Immature natural killer cell (primary cell): ENCODE results near the gene TRABD2B. TPM values are rescaled to one million over a fixed set of nuclear protein-coding genes. Genes with fewer than 3 reads are reported as not detected.

ENCODE experiments used
- DNase-seq, 3 donors: peaks; one replicate each; pipeline ENCODE4 v3.0.0; 2022; ENCODE audit warnings: mixed read lengths in 1 of 3
- H3K27ac Mint-ChIP-seq, 6 donors: one replicate each; pipeline ENCODE4 v1.8.0; 2020; ENCODE audit warnings: mixed read lengths in 6 of 6, mild to moderate bottlenecking in 5 of 6, inconsistent platforms in 4 of 6, moderate library complexity in 3 of 6
- H3K27me3 Mint-ChIP-seq, 3 donors: one replicate each; pipeline ENCODE4 v1.8.0; 2020 to 2021; ENCODE audit warnings: low read depth in 3 of 3, mild to moderate bottlenecking in 3 of 3, mixed read lengths in 3 of 3, moderate library complexity in 3 of 3, inconsistent platforms in 1 of 3
- H3K36me3 Mint-ChIP-seq, 3 donors: one replicate each; pipeline ENCODE4 v1.8.0; 2020; ENCODE audit warnings: mixed read lengths in 3 of 3, inconsistent platforms in 2 of 3, mild to moderate bottlenecking in 2 of 3
- H3K4me1 Mint-ChIP-seq, 2 donors: one replicate each; pipeline ENCODE4 v1.8.0; 2020; ENCODE audit warnings: inconsistent platforms in 2 of 2, mild to moderate bottlenecking in 2 of 2, mixed read lengths in 2 of 2, moderate library complexity in 1 of 2
- H3K4me3 Mint-ChIP-seq, 5 donors: one replicate each; pipeline ENCODE4 v1.8.0; 2020; ENCODE audit warnings: mild to moderate bottlenecking in 5 of 5, mixed read lengths in 5 of 5, inconsistent platforms in 3 of 5, moderate library complexity in 3 of 5
- H3K9me3 Mint-ChIP-seq, 6 donors: one replicate each; pipeline ENCODE4 v1.8.0; 2020; ENCODE audit warnings: mild to moderate bottlenecking in 6 of 6, mixed read lengths in 6 of 6, inconsistent platforms in 4 of 6, moderate library complexity in 3 of 6
- polyA plus RNA-seq, 3 donors: library from polyadenylated mRNA; unstranded; fragments of 300-500 nt; fragmentation: Illumina TruSeq; gene quantifications; one replicate each; pipeline ENCODE4 v1.2.3, GENCODE V29; 2021

Gene TRABD2B
- polyA plus RNA-seq, 3 donors from 2014 or later = not detected

DNA sequence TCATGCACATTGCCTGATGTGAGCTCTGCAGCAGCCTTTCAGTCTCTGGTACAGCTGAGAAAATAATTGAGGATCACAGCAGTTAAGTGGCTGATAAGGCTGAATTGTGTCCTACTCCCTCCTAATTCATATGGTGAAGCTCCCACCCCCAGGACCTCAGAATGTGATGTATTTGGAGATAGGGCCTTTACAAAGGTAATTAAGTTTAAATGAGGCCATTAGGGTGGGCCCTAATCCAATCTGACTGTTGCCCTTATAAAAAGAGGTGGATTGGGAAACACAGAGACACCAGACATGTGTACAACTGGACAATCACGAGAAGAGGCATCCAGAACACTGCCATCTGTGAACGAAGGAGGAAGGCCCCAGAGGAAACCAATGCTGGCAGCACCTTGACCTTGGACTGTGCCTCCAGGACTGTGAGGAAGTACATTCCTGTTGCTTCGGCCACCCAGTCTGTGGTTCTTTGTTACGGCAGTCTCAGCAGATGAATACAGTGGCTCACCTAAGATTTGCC is 148.1 kb downstream of the TRABD2B start:
- no peak for DNase-seq
- Mint-ChIP-seq H3K27ac (no peak overlapping the region), H3K4me3 (no peak overlapping the region), H3K9me3 (no peaks in the 10 kb centered on the region), H3K36me3 (no peaks in the 10 kb centered on the region), H3K27me3 (peaks cover 2 to 4% (median 2%) of the 10 kb centered on the region in 3 donors), H3K4me1 (no peaks in the 10 kb centered on the region)

GRCh38 chr1:47847763-47848162 is 149.4 kb downstream of the TRABD2B start:
- Mint-ChIP-seq H3K27ac (no peak overlapping the region), H3K27me3 (peaks cover 2 to 7% (median 4%) of the 10 kb centered on the region in 3 donors), H3K4me3 (no peak overlapping the region), H3K4me1 (no peaks in the 10 kb centered on the region), H3K9me3 (no peaks in the 10 kb centered on the region), H3K36me3 (no peaks in the 10 kb centered on the region)
- DNase-seq = no peak

DNA sequence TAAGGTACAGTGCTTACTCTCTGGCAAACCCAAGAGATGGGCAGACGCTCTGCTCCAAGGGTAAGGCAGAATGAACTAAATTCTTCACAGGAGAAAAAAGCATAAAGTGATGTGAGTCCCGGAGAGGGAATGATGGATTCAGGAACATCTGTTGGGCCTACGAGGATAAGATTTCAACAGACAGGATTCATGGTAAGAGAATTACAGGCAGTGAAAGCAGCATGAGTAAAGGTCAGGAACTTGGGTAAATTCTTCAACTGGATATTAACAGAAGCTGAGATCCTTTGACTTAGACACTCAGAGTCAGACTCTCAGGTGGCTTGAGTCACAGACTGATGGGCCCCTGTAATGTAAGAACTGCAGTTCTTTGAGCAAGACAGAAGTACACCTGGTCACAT is 152.6 kb downstream of the TRABD2B start:
- H3K9me3 Mint-ChIP-seq = no peaks in the 10 kb centered on the region
- H3K4me3 Mint-ChIP-seq = no peak overlapping the region
- H3K27ac Mint-ChIP-seq = no peak overlapping the region
- no peak for DNase-seq
- no peaks in the 10 kb centered on the region for H3K4me1 Mint-ChIP-seq
- H3K36me3 Mint-ChIP-seq = no peaks in the 10 kb centered on the region
- peaks cover 6 to 10% (median 7%) of the 10 kb centered on the region in 3 donors for H3K27me3 Mint-ChIP-seq

- no peak overlapping the region for H3K4me3 Mint-ChIP-seq
- H3K36me3 Mint-ChIP-seq = no peaks in the 10 kb centered on the region
- H3K27ac Mint-ChIP-seq = no peak overlapping the region
- DNase-seq = no peak
- peaks cover 6 to 10% (median 7%) of the 10 kb centered on the region in 3 donors for H3K27me3 Mint-ChIP-seq
- H3K4me1 Mint-ChIP-seq = no peaks in the 10 kb centered on the region
- H3K9me3 Mint-ChIP-seq = no peaks in the 10 kb centered on the region
These were observed 153.2 kb downstream of the TRABD2B start for GRCh38 chr1:47843781-47844557.

DNA sequence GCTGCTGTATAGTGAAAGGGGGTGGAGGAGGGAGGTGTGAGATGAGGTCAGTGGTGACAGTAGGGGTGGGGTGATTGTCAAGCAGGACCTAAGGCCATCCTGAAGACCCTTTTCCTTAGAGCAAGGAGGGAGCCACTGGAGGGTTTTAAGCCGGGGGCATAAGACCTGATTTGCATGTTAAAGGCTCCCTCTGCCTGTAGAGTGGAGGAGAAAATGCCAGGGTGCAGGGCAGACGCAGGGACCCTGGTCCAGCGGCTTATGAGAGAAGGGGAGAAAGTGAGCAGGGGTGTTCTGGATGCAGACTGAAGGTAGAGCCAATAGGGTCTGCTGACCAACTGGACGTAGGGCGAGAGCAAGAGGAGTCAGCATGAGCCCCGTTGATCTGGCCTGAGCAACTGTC is 154.1 kb downstream of the TRABD2B start:
- Mint-ChIP-seq H3K4me3 (no peak overlapping the region), H3K27me3 (peaks cover 7 to 10% (median 9%) of the 10 kb centered on the region in 3 donors), H3K9me3 (no peaks in the 10 kb centered on the region), H3K36me3 (no peaks in the 10 kb centered on the region), H3K4me1 (no peaks in the 10 kb centered on the region), H3K27ac (no peak overlapping the region)
- DNase-seq = no peak

- H3K4me1 Mint-ChIP-seq = no peaks in the 10 kb centered on the region
- H3K36me3 Mint-ChIP-seq = no peaks in the 10 kb centered on the region
- peaks cover 7 to 12% (median 10%) of the 10 kb centered on the region in 3 donors for H3K27me3 Mint-ChIP-seq
- no peak for DNase-seq
- no peaks in the 10 kb centered on the region for H3K9me3 Mint-ChIP-seq
- no peak overlapping the region for H3K27ac Mint-ChIP-seq
- no peak overlapping the region for H3K4me3 Mint-ChIP-seq
These were observed 154.8 kb downstream of the TRABD2B start for GRCh38 chr1:47842228-47842919.

GRCh38 chr1:47841356-47841755 is 155.8 kb downstream of the TRABD2B start:
- no peaks in the 10 kb centered on the region for H3K9me3 Mint-ChIP-seq
- H3K4me1 Mint-ChIP-seq = no peaks in the 10 kb centered on the region
- H3K4me3 Mint-ChIP-seq = no peak overlapping the region
- no peak for DNase-seq
- H3K27me3 Mint-ChIP-seq = peaks cover 3 to 10% (median 8%) of the 10 kb centered on the region in 3 donors
- H3K36me3 Mint-ChIP-seq = no peaks in the 10 kb centered on the region
- H3K27ac Mint-ChIP-seq = no peak overlapping the region

DNA sequence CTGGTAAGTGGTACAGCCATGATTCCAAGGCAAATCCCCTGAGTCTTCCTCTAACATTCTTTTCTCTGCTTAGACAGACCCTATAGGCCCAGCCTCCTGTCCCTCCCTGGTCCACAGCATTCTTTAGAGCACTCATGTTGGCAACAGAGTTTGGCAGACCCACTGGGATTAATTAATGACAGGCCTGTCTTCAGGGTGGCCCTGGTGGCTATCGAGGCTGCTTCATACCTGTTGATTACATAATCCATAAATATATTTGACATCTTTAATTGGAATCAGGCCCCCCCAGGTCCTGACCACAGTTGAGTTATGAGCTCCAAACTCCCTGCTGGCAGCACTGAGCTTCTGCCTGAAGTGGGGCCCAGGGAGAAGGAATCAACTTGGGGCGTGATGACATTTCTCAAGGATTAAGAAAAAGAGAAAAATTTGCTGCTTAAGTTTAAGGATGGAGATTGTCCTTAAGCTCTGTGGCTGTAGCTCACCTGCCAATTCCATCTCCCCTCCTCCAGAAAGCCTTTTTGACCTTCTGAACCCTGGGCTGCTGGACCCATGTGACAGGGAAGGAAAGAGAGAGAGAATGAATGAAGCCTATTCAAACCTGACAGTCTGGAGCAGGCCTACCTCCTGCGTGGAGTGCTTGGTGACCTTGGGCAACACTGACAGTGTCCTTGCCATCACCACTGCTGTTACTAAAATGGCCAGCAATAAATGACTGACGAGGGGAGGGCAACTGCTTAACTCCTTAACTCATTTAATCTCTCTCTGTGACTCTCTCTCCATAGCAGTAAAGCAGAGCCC is 156.6 kb downstream of the TRABD2B start:
- peaks cover 3 to 10% (median 8%) of the 10 kb centered on the region in 3 donors for H3K27me3 Mint-ChIP-seq

GRCh38 chr1:47839433-47839760 is 157.8 kb downstream of the TRABD2B start:
- H3K27ac Mint-ChIP-seq = no peak overlapping the region
- no peak for DNase-seq
- no peak overlapping the region for H3K4me3 Mint-ChIP-seq
- H3K27me3 Mint-ChIP-seq = peaks cover 3 to 10% (median 8%) of the 10 kb centered on the region in 3 donors
- H3K9me3 Mint-ChIP-seq = peaks cover 0 to 7% (median 0%) of the 10 kb centered on the region in 6 donors
- no peaks in the 10 kb centered on the region for H3K4me1 Mint-ChIP-seq
- no peaks in the 10 kb centered on the region for H3K36me3 Mint-ChIP-seq

More for the DNA sequence above, 156.6 kb downstream of the TRABD2B start:
- H3K36me3 Mint-ChIP-seq = no peaks in the 10 kb centered on the region
- H3K27ac Mint-ChIP-seq = no peak overlapping the region
- DNase-seq = no peak
- no peaks in the 10 kb centered on the region for H3K4me1 Mint-ChIP-seq
- H3K9me3 Mint-ChIP-seq = peaks cover 0 to under 1% (median 0%) of the 10 kb centered on the region in 6 donors
- H3K4me3 Mint-ChIP-seq = no peak overlapping the region

- Mint-ChIP-seq H3K27me3 (peaks cover 3 to 10% (median 8%) of the 10 kb centered on the region in 3 donors), H3K4me1 (no peaks in the 10 kb centered on the region), H3K27ac (no peak overlapping the region), H3K36me3 (no peaks in the 10 kb centered on the region), H3K9me3 (peaks cover 0 to 7% (median 0%) of the 10 kb centered on the region in 6 donors), H3K4me3 (no peak overlapping the region)
- no peak for DNase-seq
These were observed 158.4 kb downstream of the TRABD2B start for GRCh38 chr1:47838562-47839432.

- Mint-ChIP-seq H3K27ac (no peak overlapping the region), H3K27me3 (peaks cover 0 to 8% (median 8%) of the 10 kb centered on the region in 3 donors), H3K9me3 (peaks cover 0 to 7% (median 0%) of the 10 kb centered on the region in 6 donors), H3K4me3 (no peak overlapping the region), H3K36me3 (no peaks in the 10 kb centered on the region), H3K4me1 (no peaks in the 10 kb centered on the region)
- DNase-seq = no peak
These were observed 159.2 kb downstream of the TRABD2B start for GRCh38 chr1:47837866-47838561.

DNA sequence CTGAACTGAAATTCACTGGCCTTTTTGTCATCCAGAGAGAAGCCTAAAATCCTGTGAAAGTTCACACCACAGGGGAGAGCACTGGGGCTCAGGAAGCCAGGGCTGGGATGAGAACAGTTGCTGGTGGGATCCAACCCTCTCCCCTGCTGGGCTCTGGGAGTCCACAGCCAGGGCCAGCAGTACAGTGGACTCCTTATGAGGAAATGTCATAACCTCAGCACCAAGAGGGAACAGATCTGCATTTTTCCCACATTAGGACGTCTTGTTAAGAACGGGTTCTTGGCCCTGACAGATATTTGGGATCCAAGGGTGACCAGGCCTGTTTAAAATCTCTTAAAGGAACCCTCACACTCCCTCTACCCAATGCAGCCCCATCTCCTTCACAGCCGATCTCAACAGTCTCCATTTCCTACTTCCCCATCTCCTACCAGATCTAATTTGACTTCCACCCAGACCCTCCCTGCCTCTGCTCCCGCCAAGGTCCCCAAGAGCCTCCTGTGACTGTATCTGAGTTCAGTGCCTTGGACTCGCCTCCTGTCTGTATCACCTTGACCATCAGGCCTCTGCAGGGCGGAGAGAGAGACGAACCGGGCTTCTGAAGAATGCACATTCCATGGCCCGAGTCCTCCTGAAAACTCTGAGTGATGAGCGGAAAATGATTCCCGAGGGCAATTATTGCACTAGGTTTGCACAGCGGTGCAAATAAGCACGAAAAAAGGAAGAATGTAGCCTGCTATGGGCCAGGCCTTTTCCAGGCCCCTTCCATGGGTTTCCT is 159.9 kb downstream of the TRABD2B start:
- no peak for DNase-seq
- Mint-ChIP-seq H3K4me3 (no peak overlapping the region), H3K27ac (no peak overlapping the region), H3K27me3 (peaks cover 0 to 8% (median 7%) of the 10 kb centered on the region in 3 donors), H3K9me3 (peaks cover 0 to 7% (median 0%) of the 10 kb centered on the region in 6 donors), H3K4me1 (no peaks in the 10 kb centered on the region), H3K36me3 (no peaks in the 10 kb centered on the region)
